ENCODE results near the gene HNRNPA3. TPM values are rescaled to one million over a fixed set of nuclear protein-coding genes. Genes with fewer than 3 reads are reported as not detected.

Gene HNRNPA3
- total and polyA plus RNA-seq, 2 of the 13 experiments (the other 11 are each of a cell fraction or from before 2014, with no cell fraction given) = 73.3 to 97.7 TPM

DNA sequence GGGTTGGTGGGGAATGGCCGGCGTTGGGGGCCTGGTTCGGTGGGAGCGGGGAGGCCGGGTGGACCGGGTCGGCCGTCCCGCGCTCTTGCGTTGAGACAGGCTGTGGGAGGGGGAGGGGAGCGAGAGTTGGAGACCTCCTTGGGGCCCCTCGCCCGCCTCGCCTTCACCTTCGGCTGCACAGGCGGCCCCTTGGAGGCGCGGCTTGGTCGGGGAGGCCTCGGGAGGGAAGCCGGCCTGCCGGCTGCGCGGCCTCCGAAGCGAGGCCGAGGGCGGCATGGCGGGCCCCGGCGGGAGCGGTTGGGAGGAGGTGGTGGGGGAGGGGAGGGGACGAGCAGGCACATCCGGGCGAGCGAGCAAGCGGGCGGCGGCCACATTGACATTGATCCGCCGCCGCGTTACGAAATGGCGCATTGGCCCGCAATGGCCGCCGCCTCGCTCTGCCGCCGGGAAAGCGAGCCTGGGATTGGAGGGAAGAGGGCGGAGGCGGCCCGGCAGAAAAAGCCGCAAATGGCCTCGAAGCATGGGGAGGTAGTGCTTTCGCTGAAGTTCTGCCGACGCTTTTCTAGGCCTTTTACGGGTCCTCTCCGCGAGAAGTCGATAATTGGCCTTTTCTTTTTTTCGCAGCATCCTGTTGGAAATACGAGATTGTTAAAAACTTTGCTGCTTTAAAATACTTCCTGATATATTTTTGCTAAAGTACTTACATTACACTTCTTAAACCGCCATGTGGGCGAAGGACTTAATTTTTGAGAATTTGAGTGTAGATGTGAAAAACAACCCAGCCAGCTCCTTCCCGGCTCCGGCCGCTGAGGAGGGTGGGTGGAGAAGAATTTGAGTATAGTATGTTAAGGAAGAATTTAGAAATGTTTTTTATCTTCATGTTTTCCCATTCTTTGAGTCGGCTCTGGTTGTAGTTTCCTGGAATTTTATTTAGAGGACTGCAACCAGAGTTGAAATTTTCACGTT lies 580 bp downstream of the HNRNPA3 start (continued):
- TF ChIP-seq SMAD9 (CRISPR knock-in tag; IDR thresholded peaks at IDR 0.05) = no peak
- no peak for TF ChIP-seq NBN (conservative IDR thresholded peaks at IDR 0.05)
- no peak for TF ChIP-seq ZFAT (CRISPR knock-in tag; conservative IDR thresholded peaks at IDR 0.05)
- TF ChIP-seq ZNF703 (CRISPR knock-in tag; IDR thresholded peaks at IDR 0.05; ENCODE audit: borderline replicate concordance) = no peak
- no peak for TF ChIP-seq IRF1 (CRISPR knock-in tag; IDR thresholded peaks at IDR 0.05; ENCODE audit: low read depth)
- no peak for TF ChIP-seq KLF9 (CRISPR knock-in tag; IDR thresholded peaks at IDR 0.05; ENCODE audit: low read depth)
- peak; percentile 93 for TF ChIP-seq CEBPB (IDR thresholded peaks at IDR 0.05; ENCODE audit: borderline replicate concordance, low read depth, low read length)
- peak; percentile 72; the same call in 1 of the 2 replicates for TF ChIP-seq ZNF530 (CRISPR knock-in tag; IDR thresholded peaks at IDR 0.05; ENCODE audit: low read depth)
- TF ChIP-seq ZNF800 (CRISPR knock-in tag; IDR thresholded peaks at IDR 0.05) = no peak
- TF ChIP-seq ZNF235 (CRISPR knock-in tag; IDR thresholded peaks at IDR 0.05; ENCODE audit: borderline replicate concordance) = peak; percentile 76; the same call in 1 of the 2 replicates
- peak; percentile 56; the same call in 1 of the 2 replicates for TF ChIP-seq ZNF672 (CRISPR knock-in tag; IDR thresholded peaks at IDR 0.05)
- TF ChIP-seq ARNTL (CRISPR knock-in tag; IDR thresholded peaks at IDR 0.05) = no peak
- no peak for TF ChIP-seq FOXJ3 (CRISPR knock-in tag; IDR thresholded peaks at IDR 0.05; ENCODE audit: borderline replicate concordance)
- TF ChIP-seq ZNF552 (CRISPR knock-in tag; IDR thresholded peaks at IDR 0.05; ENCODE audit: borderline replicate concordance) = peak; percentile 86; the same call in 1 of the 2 replicates
- peak; percentile 26; the same call in 1 of the 2 replicates for TF ChIP-seq NCOR1 (IDR thresholded peaks at IDR 0.05; ENCODE audit: borderline replicate concordance, low read length)
- peak; percentile 88 for TF ChIP-seq ZNF670 (CRISPR knock-in tag; IDR thresholded peaks at IDR 0.05; ENCODE audit: borderline replicate concordance)
- TF ChIP-seq, protein P1, sequence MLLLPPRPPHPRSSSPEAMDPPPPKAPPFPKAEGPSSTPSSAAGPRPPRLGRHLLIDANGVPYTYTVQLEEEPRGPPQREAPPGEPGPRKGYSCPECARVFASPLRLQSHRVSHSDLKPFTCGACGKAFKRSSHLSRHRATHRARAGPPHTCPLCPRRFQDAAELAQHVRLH (CRISPR knock-in tag; IDR thresholded peaks at IDR 0.05; ENCODE audit: borderline replicate concordance, low read depth) = peak; percentile 78; the same call in 1 of the 2 replicates
- no peak; the same call in 1 of the 2 replicates for TF ChIP-seq AKAP8 (CRISPR knock-in tag; IDR thresholded peaks at IDR 0.05)
- TF ChIP-seq PITX1 (CRISPR knock-in tag; IDR thresholded peaks at IDR 0.05) = peak; percentile 87
- TF ChIP-seq CBFB (CRISPR knock-in tag; IDR thresholded peaks at IDR 0.05) = peak; percentile 92
- TF ChIP-seq ZNF225 (CRISPR knock-in tag; IDR thresholded peaks at IDR 0.05) = peak; percentile 70; the same call in 1 of the 2 replicates
- TF ChIP-seq WIZ (CRISPR knock-in tag; IDR thresholded peaks at IDR 0.05) = no peak
- TF ChIP-seq NONO (IDR thresholded peaks at IDR 0.05) = no peak
- TF ChIP-seq NONO (CRISPR knock-in tag; conservative IDR thresholded peaks at IDR 0.05) = peak; percentile 90
- TF ChIP-seq MXI1 (IDR thresholded peaks at IDR 0.05; ENCODE audit: borderline replicate concordance, low read depth, low read length) = peak; percentile 85; the same call in 1 of the 3 replicates
- TF ChIP-seq POLR2AphosphoS2 (IDR thresholded peaks at IDR 0.05; ENCODE audit: low read depth, low read length) = no peak
- no peak for TF ChIP-seq GLI4 (CRISPR knock-in tag; IDR thresholded peaks at IDR 0.05; ENCODE audit: borderline replicate concordance)
- TF ChIP-seq ZNF766 (CRISPR knock-in tag; IDR thresholded peaks at IDR 0.05; ENCODE audit: borderline replicate concordance) = peak; percentile 74; the same call in 1 of the 2 replicates

All from HepG2 (cell line).